Immature natural killer cell (primary cell): ENCODE measurements around the gene KLF6. TPM values are rescaled to one million over a fixed set of nuclear protein-coding genes. Genes with fewer than 3 reads are reported as not detected.

ENCODE experiments used
- DNase-seq, 3 donors: peaks; one replicate each; pipeline ENCODE4 v3.0.0; 2022; ENCODE audit warnings: mixed read lengths in 1 of 3
- H3K27ac Mint-ChIP-seq, 6 donors: one replicate each; pipeline ENCODE4 v1.8.0; 2020; ENCODE audit warnings: mixed read lengths in 6 of 6, mild to moderate bottlenecking in 5 of 6, inconsistent platforms in 4 of 6, moderate library complexity in 3 of 6
- H3K27me3 Mint-ChIP-seq, 3 donors: one replicate each; pipeline ENCODE4 v1.8.0; 2020 to 2021; ENCODE audit warnings: low read depth in 3 of 3, mild to moderate bottlenecking in 3 of 3, mixed read lengths in 3 of 3, moderate library complexity in 3 of 3, inconsistent platforms in 1 of 3
- H3K36me3 Mint-ChIP-seq, 3 donors: one replicate each; pipeline ENCODE4 v1.8.0; 2020; ENCODE audit warnings: mixed read lengths in 3 of 3, inconsistent platforms in 2 of 3, mild to moderate bottlenecking in 2 of 3
- H3K4me1 Mint-ChIP-seq, 2 donors: one replicate each; pipeline ENCODE4 v1.8.0; 2020; ENCODE audit warnings: inconsistent platforms in 2 of 2, mild to moderate bottlenecking in 2 of 2, mixed read lengths in 2 of 2, moderate library complexity in 1 of 2
- H3K4me3 Mint-ChIP-seq, 5 donors: one replicate each; pipeline ENCODE4 v1.8.0; 2020; ENCODE audit warnings: mild to moderate bottlenecking in 5 of 5, mixed read lengths in 5 of 5, inconsistent platforms in 3 of 5, moderate library complexity in 3 of 5
- H3K9me3 Mint-ChIP-seq, 6 donors: one replicate each; pipeline ENCODE4 v1.8.0; 2020; ENCODE audit warnings: mild to moderate bottlenecking in 6 of 6, mixed read lengths in 6 of 6, inconsistent platforms in 4 of 6, moderate library complexity in 3 of 6
- polyA plus RNA-seq, 3 donors: library from polyadenylated mRNA; unstranded; fragments of 300-500 nt; fragmentation: Illumina TruSeq; gene quantifications; one replicate each; pipeline ENCODE4 v1.2.3, GENCODE V29; 2021

Gene KLF6
- 100 to 1,000 TPM; 343 to 423 (median 353) TPM for polyA plus RNA-seq

- H3K36me3 Mint-ChIP-seq = peaks cover 36 to 47% (median 39%) of the 10 kb centered on the region in 3 donors
- H3K4me3 Mint-ChIP-seq = peak within 1 kb of the TSS; percentile 92 to 98 (median 95)
- no peak for DNase-seq
- H3K9me3 Mint-ChIP-seq = no peaks in the 10 kb centered on the region
- peak within 1 kb of the TSS; percentile 98 to 99 (median 99) for H3K27ac Mint-ChIP-seq
- H3K4me1 Mint-ChIP-seq = peaks cover 42 to 44% of the 10 kb centered on the region in 2 donors
- H3K27me3 Mint-ChIP-seq = peaks cover 55 to 61% (median 56%) of the 10 kb centered on the region in 3 donors
Observed at GRCh38 chr10:3784510-3785250, at the start of gene KLF6. Gene KLF6, minus strand, starts transcription at chr10:3785209. Its CDS starts 195 bp downstream, at chr10:3785014.

- Mint-ChIP-seq H3K4me1 (peaks cover 16 to 20% of the 10 kb centered on the region in 2 donors), H3K36me3 (no peaks in the 10 kb centered on the region), H3K4me3 (no peak overlapping the region), H3K27me3 (no peaks in the 10 kb centered on the region), H3K27ac (no peak overlapping the region), H3K9me3 (peaks cover 0 to 2% (median 0%) of the 10 kb centered on the region in 6 donors)
- DNase-seq = no peak
Observed at GRCh38 chr10:3834404-3834803, 49.4 kb upstream of the KLF6 start.

GRCh38 chr10:3833046-3833445 is 48.0 kb upstream of the KLF6 start:
- no peak for DNase-seq
- H3K27ac Mint-ChIP-seq = peak overlapping the region in 1 of 6 donors; percentile 21
- no peak overlapping the region for H3K4me3 Mint-ChIP-seq
- no peaks in the 10 kb centered on the region for H3K36me3 Mint-ChIP-seq
- peaks cover 29 to 34% of the 10 kb centered on the region in 2 donors for H3K4me1 Mint-ChIP-seq
- no peaks in the 10 kb centered on the region for H3K27me3 Mint-ChIP-seq
- peaks cover 0 to 2% (median 0%) of the 10 kb centered on the region in 6 donors for H3K9me3 Mint-ChIP-seq

GRCh38 chr10:3832022-3832786 is 47.2 kb upstream of the KLF6 start:
- H3K36me3 Mint-ChIP-seq = no peaks in the 10 kb centered on the region
- no peaks in the 10 kb centered on the region for H3K27me3 Mint-ChIP-seq
- peaks cover 32 to 33% of the 10 kb centered on the region in 2 donors for H3K4me1 Mint-ChIP-seq
- peak overlapping the region in 2 of 6 donors; percentile 2 for H3K27ac Mint-ChIP-seq
- peaks cover 0 to 2% (median 0%) of the 10 kb centered on the region in 6 donors for H3K9me3 Mint-ChIP-seq
- H3K4me3 Mint-ChIP-seq = no peak overlapping the region
- no peak for DNase-seq

- Mint-ChIP-seq H3K27ac (peak overlapping the region in 2 of 6 donors; percentile 2), H3K9me3 (peaks cover 0 to 2% (median 0%) of the 10 kb centered on the region in 6 donors), H3K27me3 (no peaks in the 10 kb centered on the region), H3K4me3 (no peak overlapping the region), H3K36me3 (no peaks in the 10 kb centered on the region), H3K4me1 (peaks cover 26 to 28% of the 10 kb centered on the region in 2 donors)
- DNase-seq = no peak
Observed at GRCh38 chr10:3831608-3832007, 46.6 kb upstream of the KLF6 start.

- peaks cover 0 to 2% (median 0%) of the 10 kb centered on the region in 6 donors for H3K9me3 Mint-ChIP-seq
- DNase-seq = no peak
- peak overlapping the region in 2 of 6 donors; percentile 34 to 65 for H3K27ac Mint-ChIP-seq
- no peak overlapping the region for H3K4me3 Mint-ChIP-seq
- H3K36me3 Mint-ChIP-seq = no peaks in the 10 kb centered on the region
- peaks cover 21% of the 10 kb centered on the region in 2 donors for H3K4me1 Mint-ChIP-seq
- H3K27me3 Mint-ChIP-seq = no peaks in the 10 kb centered on the region
Observed at GRCh38 chr10:3830946-3831345, 45.9 kb upstream of the KLF6 start.

GRCh38 chr10:3829156-3830050 is 44.4 kb upstream of the KLF6 start:
- DNase-seq = peak in 1 of 3 donors; percentile 15
- peaks cover 21% of the 10 kb centered on the region in 2 donors for H3K4me1 Mint-ChIP-seq
- peak overlapping the region; percentile 80 to 87 (median 85) for H3K4me3 Mint-ChIP-seq
- H3K27ac Mint-ChIP-seq = peak overlapping the region; percentile 83 to 98 (median 90)
- H3K27me3 Mint-ChIP-seq = peaks cover 0 to 3% (median 0%) of the 10 kb centered on the region in 3 donors
- H3K9me3 Mint-ChIP-seq = peaks cover 0 to under 1% (median 0%) of the 10 kb centered on the region in 6 donors
- H3K36me3 Mint-ChIP-seq = no peaks in the 10 kb centered on the region

GRCh38 chr10:3828404-3829155 is 43.6 kb upstream of the KLF6 start:
- Mint-ChIP-seq H3K9me3 (no peaks in the 10 kb centered on the region), H3K27me3 (peaks cover 0 to 3% (median 0%) of the 10 kb centered on the region in 3 donors), H3K36me3 (no peaks in the 10 kb centered on the region), H3K27ac (peak overlapping the region; percentile 83 to 98 (median 90)), H3K4me3 (peak overlapping the region; percentile 80 to 87 (median 85)), H3K4me1 (peaks cover 21% of the 10 kb centered on the region in 2 donors)
- peak; percentile 53 to 62 (median 59) for DNase-seq

- H3K9me3 Mint-ChIP-seq = no peaks in the 10 kb centered on the region
- H3K36me3 Mint-ChIP-seq = no peaks in the 10 kb centered on the region
- peaks cover 0 to 3% (median 0%) of the 10 kb centered on the region in 3 donors for H3K27me3 Mint-ChIP-seq
Observed at GRCh38 chr10:3827768-3828403, 42.9 kb upstream of the KLF6 start.

GRCh38 chr10:3827266-3827665 is 42.3 kb upstream of the KLF6 start:
- H3K4me1 Mint-ChIP-seq = peaks cover 21% of the 10 kb centered on the region in 2 donors
- H3K4me3 Mint-ChIP-seq = no peak overlapping the region
- peaks cover 0 to 3% (median 0%) of the 10 kb centered on the region in 3 donors for H3K27me3 Mint-ChIP-seq
- H3K36me3 Mint-ChIP-seq = no peaks in the 10 kb centered on the region
- peak overlapping the region in 2 of 6 donors; percentile 89 to 96 for H3K27ac Mint-ChIP-seq
- DNase-seq = no peak
- H3K9me3 Mint-ChIP-seq = no peaks in the 10 kb centered on the region

More at GRCh38 chr10:3827768-3828403, 42.9 kb upstream of the KLF6 start:
- peak overlapping the region; percentile 83 to 98 (median 90) for H3K27ac Mint-ChIP-seq
- peak overlapping the region; percentile 80 to 87 (median 85) for H3K4me3 Mint-ChIP-seq
- peaks cover 21% of the 10 kb centered on the region in 2 donors for H3K4me1 Mint-ChIP-seq
- DNase-seq = no peak

- no peak for DNase-seq
- Mint-ChIP-seq H3K4me1 (peaks cover 29 to 30% of the 10 kb centered on the region in 2 donors), H3K27me3 (peaks cover 0 to 3% (median 0%) of the 10 kb centered on the region in 3 donors), H3K36me3 (no peaks in the 10 kb centered on the region), H3K4me3 (no peak overlapping the region), H3K27ac (no peak overlapping the region), H3K9me3 (no peaks in the 10 kb centered on the region)
Observed at GRCh38 chr10:3825862-3826351, 40.9 kb upstream of the KLF6 start.

GRCh38 chr10:3825244-3825643 is 40.2 kb upstream of the KLF6 start:
- H3K27ac Mint-ChIP-seq = peak overlapping the region in 3 of 6 donors; percentile 28 to 71 (median 42)
- H3K4me3 Mint-ChIP-seq = no peak overlapping the region
- H3K9me3 Mint-ChIP-seq = no peaks in the 10 kb centered on the region
- no peak for DNase-seq
- H3K27me3 Mint-ChIP-seq = peaks cover 0 to 3% (median 0%) of the 10 kb centered on the region in 3 donors
- H3K4me1 Mint-ChIP-seq = peaks cover 30 to 31% of the 10 kb centered on the region in 2 donors
- no peaks in the 10 kb centered on the region for H3K36me3 Mint-ChIP-seq
